ENCODE results near the gene PRCP.

The PRCP gene

DNA sequence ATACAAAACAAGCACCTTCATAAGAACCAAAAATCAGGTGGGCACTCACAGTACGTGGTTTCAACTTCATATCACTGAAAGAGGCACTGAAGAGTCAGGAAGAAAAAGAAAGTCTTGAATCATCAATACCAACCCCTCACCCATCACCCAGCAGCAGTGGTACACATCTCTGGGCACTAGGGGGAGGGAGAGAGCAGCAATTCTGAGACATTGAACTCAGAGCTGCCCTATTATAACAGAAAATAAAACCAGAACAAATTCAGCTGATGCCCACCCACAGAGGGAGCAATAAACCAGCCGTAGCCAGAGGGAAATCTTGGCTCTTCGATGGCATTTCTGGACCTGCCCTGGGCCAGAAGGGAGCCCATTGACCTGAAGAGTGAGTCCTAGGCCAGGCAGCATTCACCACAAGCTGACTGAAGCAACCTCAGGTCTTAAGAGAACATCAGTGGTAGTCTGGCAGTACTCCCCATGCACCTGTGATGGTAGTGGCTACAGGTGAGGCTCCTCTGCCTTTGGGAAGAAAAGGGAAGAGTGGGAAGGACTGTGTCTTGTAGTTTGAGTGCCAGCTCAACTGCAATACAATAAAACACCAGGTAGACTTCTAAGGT lies 124.4 kb downstream of the PRCP start:
- no peak for DNase-seq

DNA sequence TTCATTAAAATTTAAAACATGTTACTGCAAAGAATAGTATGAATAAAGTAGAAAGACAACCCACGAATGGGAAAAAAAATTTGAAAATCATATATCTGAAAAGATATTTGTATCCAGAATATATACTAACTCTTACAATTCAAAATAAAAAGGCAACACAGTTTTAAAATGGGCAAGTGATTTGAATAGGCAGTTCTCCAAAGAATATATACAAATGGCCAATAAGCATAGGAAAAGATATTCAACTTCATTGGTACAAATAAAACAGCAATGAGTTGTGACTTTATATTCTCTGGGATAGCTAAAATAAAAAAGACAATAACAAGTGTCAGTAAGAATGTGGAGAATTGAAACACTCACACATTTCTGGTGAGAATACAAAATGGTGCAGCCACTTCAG lies 125.0 kb downstream of the PRCP start:
- DNase-seq, result no peak

Data from NCI-H1105 treated with DMSO at 0.1 percent for 48 hours (cell line).